HCT116 (cell line): ENCODE measurements around the gene HMCN1. TPM values are rescaled to one million over a fixed set of nuclear protein-coding genes. Genes with fewer than 3 reads are reported as not detected.
A peak's percentile ranks its signal among the peaks of the same experiment; 100 is the strongest.

Source experiments
- ATAC-seq: fragments of 200-7000 bp; cut with Tn5 transposase; 2 replicates; pipeline ENCODE4 v1.9.1; 2020; ENCODE audit warnings: mild to moderate bottlenecking, moderate library complexity
- BruUV-seq: library from RNA; stranded (reverse); fragments of 400-500 nt; replicated peaks from 2 replicates; lab custom pipeline; 2021; lab: Mats Ljungman, UMichigan
- CTCF ChIA-PET: fragments of 300-600 bp; sonication (Branson Sonifier 250); formaldehyde crosslinking; loops from one replicate; lab custom pipeline; 2021; ENCODE audit warnings: antibody characterized with exemption; lab: Charles Lee
- POLR2A ChIA-PET: fragments of 300-600, 350-600 bp; sonication (Branson Sonifier 250); formaldehyde crosslinking; loops from one replicate; lab custom pipeline; 2021; ENCODE audit warnings: antibody characterized with exemption; lab: Charles Lee
- RAD21 ChIA-PET, 2 experiments: fragments of 300-600 bp; sonication (Branson Sonifier 250); formaldehyde crosslinking; loops; one replicate each; lab custom pipeline; 2023; ENCODE audit warnings: low total read pairs in 2 of 2; ENCODE audit not compliant: uncharacterized antibody in 2 of 2, unreplicated experiment in 2 of 2, low non-redundant PET in 1 of 2; lab: Charles Lee
- DNase-seq: peaks from one replicate; pipeline ENCODE4 v3.0.0-alpha.2; 2010; ENCODE audit warnings: low read depth, low spot score
- H2AFZ ChIP-seq: fragments of 200-600 bp; shearing (Covaris generic), sonication (generic); 2 replicates; pipeline ENCODE4 v1.6.1; 2017; ENCODE audit warnings: low read depth, mixed run types, mixed read lengths, antibody characterized with exemption, low read length; ENCODE audit not compliant: poor library complexity, severe bottlenecking
- H3K27ac ChIP-seq: 2 replicates; pipeline ENCODE4 v1.5.1; 2012; ENCODE audit warnings: low read depth, low read length
- H3K27me3 ChIP-seq: fragments of 200-600 bp; sonication (generic); 2 replicates; pipeline ENCODE4 v1.6.1; 2016; ENCODE audit warnings: mixed run types, low read length, mixed read lengths; ENCODE audit not compliant: insufficient read depth
- H3K36me3 ChIP-seq, 2 experiments: fragments of 200-500 bp in 1 of 2; fragments of 200-600 bp in 1 of 2; sonication (Bioruptor generic) in 1 of 2; sonication (generic) in 1 of 2; 2 replicates each; pipeline versions ENCODE4 v1.5.1 to v1.6.1; 2014 to 2016; ENCODE audit warnings: low read length in 2 of 2, inconsistent platforms in 1 of 2, mixed read lengths in 1 of 2, mixed run types in 1 of 2; ENCODE audit not compliant: insufficient read depth in 2 of 2, control insufficient read depth in 1 of 2
- H3K4me1 ChIP-seq, 2 experiments: fragments of 200-600 bp in 1 of 2; sonication (generic) in 1 of 2; 2 replicates each; pipeline versions ENCODE4 v1.5.1 to v1.6.1; 2012 to 2017; ENCODE audit warnings: low read length in 2 of 2, inconsistent platforms in 1 of 2, mild to moderate bottlenecking in 1 of 2, mixed read lengths in 1 of 2, mixed run types in 1 of 2, moderate library complexity in 1 of 2; ENCODE audit not compliant: insufficient read depth in 2 of 2, control insufficient read depth in 1 of 2
- H3K4me2 ChIP-seq: fragments of 200-600 bp; sonication (generic); 2 replicates; pipeline ENCODE4 v1.6.1; 2017; ENCODE audit warnings: mixed run types, low read length, mixed read lengths
- H3K4me3 ChIP-seq, 2 experiments: fragments of 200-600 bp in 1 of 2; sonication (generic) in 1 of 2; replicated peaks in 1 of 2; 2 replicates each; pipeline ENCODE4 v1.5.1; 2011 to 2016; ENCODE audit warnings: low read length in 2 of 2, control low read depth in 1 of 2, low read depth in 1 of 2, mild to moderate bottlenecking in 1 of 2, mixed read lengths in 1 of 2, mixed run types in 1 of 2
- H3K79me2 ChIP-seq: fragments of 200-600 bp; sonication (generic); 2 replicates; pipeline ENCODE4 v1.6.1; 2017; ENCODE audit warnings: mild to moderate bottlenecking, mixed run types, low read length, moderate library complexity, mixed read lengths; ENCODE audit not compliant: insufficient read depth
- H3K9ac ChIP-seq: fragments of 200-600 bp; sonication (generic); 2 replicates; pipeline ENCODE4 v1.6.1; 2016; ENCODE audit warnings: low read length, mixed read lengths
- H3K9me2 ChIP-seq: fragments of 200-600 bp; sonication (generic), shearing (Covaris generic); 2 replicates; pipeline ENCODE4 v1.6.1; 2017; ENCODE audit warnings: mixed run types, mild to moderate bottlenecking, moderate library complexity; ENCODE audit not compliant: insufficient read depth
- H3K9me3 ChIP-seq, 2 experiments: fragments of 200-500 bp in 1 of 2; fragments of 200-600 bp in 1 of 2; sonication (Bioruptor generic) in 1 of 2; sonication (generic) in 1 of 2; 2 replicates each; pipeline ENCODE4 v1.6.1; 2014 to 2017; ENCODE audit warnings: low read length in 2 of 2, mixed read lengths in 2 of 2, inconsistent platforms in 1 of 2, low read depth in 1 of 2, mild to moderate bottlenecking in 1 of 2, mixed run types in 1 of 2, moderate library complexity in 1 of 2; ENCODE audit not compliant: control insufficient read depth in 1 of 2, insufficient read depth in 1 of 2
- H4K20me1 ChIP-seq: fragments of 200-600 bp; sonication (generic), shearing (Covaris generic); 2 replicates; pipeline ENCODE4 v1.6.1; 2017; ENCODE audit warnings: mixed run types, mild to moderate bottlenecking, moderate library complexity; ENCODE audit not compliant: insufficient read depth
- CEBPB ChIP-seq: IDR thresholded peaks from 2 replicates; pipeline ENCODE4 v1.6.1; 2012; ENCODE audit warnings: low read depth
- CTCF ChIP-seq, 3 experiments: fragments of 200-600 bp in 1 of 3; sonication (generic) in 1 of 3; IDR thresholded peaks in 2 of 3; conservative IDR thresholded peaks in 1 of 3; 2 replicates each; pipeline ENCODE4 v1.5.1; 2012 to 2017; ENCODE audit warnings: low read depth in 2 of 3, low read length in 2 of 3, antibody characterized with exemption in 1 of 3, borderline replicate concordance in 1 of 3, control low read depth in 1 of 3, mild to moderate bottlenecking in 1 of 3, mixed read lengths in 1 of 3, mixed run types in 1 of 3, moderate library complexity in 1 of 3; ENCODE audit not compliant: insufficient read depth in 1 of 3
- EGR1 ChIP-seq: IDR thresholded peaks from 2 replicates; pipeline ENCODE4 v1.6.1; 2012; ENCODE audit warnings: low read depth
- EZH2phosphoT487 ChIP-seq: fragments of 200-600 bp; IDR thresholded peaks from 2 replicates; pipeline ENCODE4 v1.6.1; 2018; ENCODE audit warnings: antibody characterized with exemption, borderline replicate concordance
- FOSL1 ChIP-seq: IDR thresholded peaks from 2 replicates; pipeline ENCODE4 v1.6.1; 2012; ENCODE audit warnings: low read depth
- SP1 ChIP-seq: IDR thresholded peaks from 2 replicates; pipeline ENCODE4 v1.6.1; 2012; ENCODE audit warnings: low read depth
- YY1 ChIP-seq: IDR thresholded peaks from 2 replicates; pipeline ENCODE4 v1.6.1; 2011; ENCODE audit warnings: low read length, low read depth, moderate library complexity, mild to moderate bottlenecking; ENCODE audit not compliant: insufficient replicate concordance; ENCODE audit errors: extremely low read depth
- intact Hi-C: fragments of 100-400 bp; cut with micrococcal nuclease; formaldehyde crosslinking; loops from 2 replicates; pipeline ENCODE4 v1.10.0; 2022
- total RNA-seq: library from RNA; stranded (reverse); gene quantifications from one replicate; pipeline ENCODE4 v1.2.1, GENCODE V29; 2021; ENCODE audit not compliant: unreplicated experiment
- TF ChIP-seq, protein P1 (sequence below): IDR thresholded peaks from 2 replicates; pipeline ENCODE4 v1.6.1; 2012

The HMCN1 gene
- total RNA-seq, 1 experiment from 2014 or later, result 0.59 TPM

GRCh38 chr1:186188736-186189135 is 454.5 kb downstream of the HMCN1 start:
- no peak for ATAC-seq
- Histone ChIP-seq H3K4me1 (peaks cover 0 to 28% of the 10 kb centered on the region in 2 experiments; a peak in 2 of 4 replicates), H3K27me3 (no peaks in the 10 kb centered on the region)
- TF ChIP-seq SP1, result no peak
- TF ChIP-seq FOSL1, result no peak
- no peak for TF ChIP-seq EZH2phosphoT487
- TF ChIP-seq, protein P1, sequence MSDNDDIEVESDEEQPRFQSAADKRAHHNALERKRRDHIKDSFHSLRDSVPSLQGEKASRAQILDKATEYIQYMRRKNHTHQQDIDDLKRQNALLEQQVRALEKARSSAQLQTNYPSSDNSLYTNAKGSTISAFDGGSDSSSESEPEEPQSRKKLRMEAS, result no peak
- TF ChIP-seq EGR1, result no peak
- no peak for TF ChIP-seq YY1
- no peak for TF ChIP-seq CTCF (IDR thresholded peaks at IDR 0.05 in 2 of 3, conservative IDR thresholded peaks at IDR 0.05 in 1 of 3; ENCODE audit: borderline replicate concordance in 1 of 3, insufficient read depth in 1 of 3, low read depth in 2 of 3, low read length in 2 of 3)
- no peak for TF ChIP-seq CEBPB
- TF ChIP-seq, all 23 proteins: peak for 0
- Histone ChIP-seq H3K9me2 (no peaks in the 10 kb centered on the region), H3K4me3 (peak overlapping the region in 1 of 2 experiments; percentile 16; a peak in 1 of 4 replicates), H3K4me2 (peak overlapping the region; percentile 68), H4K20me1 (no peaks in the 10 kb centered on the region), H3K79me2 (no peaks in the 10 kb centered on the region), H3K9me3 (no peaks in the 10 kb centered on the region), H3K27ac (no peak overlapping the region), H3K9ac (no peak overlapping the region), H2AFZ (peak overlapping the region; percentile 69), H3K36me3 (no peaks in the 10 kb centered on the region)
- CTCF ChIA-PET, result interaction anchor here (1.7 kb wide), 1 partner anchor 33 kb away, joined by 8 read pairs; no protein-coding TSS in a partner anchor
- no TSS peak for BruUV-seq
- DNase-seq, result no peak
- RAD21 ChIA-PET, result no interaction called here
- intact Hi-C loops, result no loop called here
- POLR2A ChIA-PET, result no interaction called here
